ENCODE results near the gene ARVCF. TPM values are rescaled to one million over a fixed set of nuclear protein-coding genes. Genes with fewer than 3 reads are reported as not detected.

Gene ARVCF
- total RNA-seq, 1 donor from 2014 or later: 19.2 TPM

GRCh38 chr22:19986011-19986409 is 30.6 kb downstream of the ARVCF start:
- DNase-seq (ENCODE audit: low read depth) (no peak), FAIRE-seq (no peak)
- no peaks in the 10 kb centered on the region for H3K27me3 ChIP-seq (ENCODE audit: control insufficient read depth, insufficient read depth, low read length)
- H3K4me3 ChIP-seq (ENCODE audit: low read depth, low read length): peak overlapping the region; percentile 57
- TF ChIP-seq, protein P1, sequence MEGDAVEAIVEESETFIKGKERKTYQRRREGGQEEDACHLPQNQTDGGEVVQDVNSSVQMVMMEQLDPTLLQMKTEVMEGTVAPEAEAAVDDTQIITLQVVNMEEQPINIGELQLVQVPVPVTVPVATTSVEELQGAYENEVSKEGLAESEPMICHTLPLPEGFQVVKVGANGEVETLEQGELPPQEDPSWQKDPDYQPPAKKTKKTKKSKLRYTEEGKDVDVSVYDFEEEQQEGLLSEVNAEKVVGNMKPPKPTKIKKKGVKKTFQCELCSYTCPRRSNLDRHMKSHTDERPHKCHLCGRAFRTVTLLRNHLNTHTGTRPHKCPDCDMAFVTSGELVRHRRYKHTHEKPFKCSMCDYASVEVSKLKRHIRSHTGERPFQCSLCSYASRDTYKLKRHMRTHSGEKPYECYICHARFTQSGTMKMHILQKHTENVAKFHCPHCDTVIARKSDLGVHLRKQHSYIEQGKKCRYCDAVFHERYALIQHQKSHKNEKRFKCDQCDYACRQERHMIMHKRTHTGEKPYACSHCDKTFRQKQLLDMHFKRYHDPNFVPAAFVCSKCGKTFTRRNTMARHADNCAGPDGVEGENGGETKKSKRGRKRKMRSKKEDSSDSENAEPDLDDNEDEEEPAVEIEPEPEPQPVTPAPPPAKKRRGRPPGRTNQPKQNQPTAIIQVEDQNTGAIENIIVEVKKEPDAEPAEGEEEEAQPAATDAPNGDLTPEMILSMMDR (IDR thresholded peaks at IDR 0.05; ENCODE audit: insufficient read depth, low read length, severe bottlenecking): no peak
- H3K36me3 ChIP-seq (ENCODE audit: control insufficient read depth, insufficient read depth, low read length): no peaks in the 10 kb centered on the region

GRCh38 chr22:19984851-19985811 is 31.5 kb downstream of the ARVCF start:
- Histone ChIP-seq H3K27me3 (ENCODE audit: control insufficient read depth, insufficient read depth, low read length) (no peaks in the 10 kb centered on the region), H3K36me3 (ENCODE audit: control insufficient read depth, insufficient read depth, low read length) (no peaks in the 10 kb centered on the region), H3K4me3 (ENCODE audit: low read depth, low read length) (no peak overlapping the region)
- no peak for FAIRE-seq
- TF ChIP-seq, protein P1 (IDR thresholded peaks at IDR 0.05; ENCODE audit: insufficient read depth, low read length, severe bottlenecking): no peak
- DNase-seq (ENCODE audit: low read depth): no peak

DNA sequence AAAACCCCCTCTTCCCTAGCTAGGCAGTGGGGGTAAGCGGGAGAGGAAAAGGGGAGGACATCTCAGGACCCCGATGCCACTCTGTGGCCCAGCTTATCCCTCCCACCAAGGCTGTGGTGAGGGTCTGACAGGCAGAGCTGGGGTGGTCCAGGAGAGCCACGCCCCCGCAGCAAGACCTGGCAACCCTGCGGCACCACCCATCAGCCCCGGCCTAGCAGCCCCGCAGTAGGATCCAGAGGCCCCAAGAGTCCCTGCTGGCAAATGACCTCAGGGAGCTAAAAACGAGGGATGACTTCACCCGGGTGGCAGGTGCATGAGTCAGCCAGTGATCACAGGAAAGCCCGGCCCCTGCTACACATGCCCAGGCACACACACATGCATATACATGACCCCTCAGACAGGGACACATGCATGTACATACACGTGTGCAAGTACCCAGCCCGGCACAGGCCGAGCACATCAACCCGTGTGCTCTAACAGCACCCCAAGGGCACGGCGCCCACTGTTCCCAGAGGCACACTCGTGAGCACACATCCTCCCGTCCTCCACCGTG is 32.3 kb downstream of the ARVCF start:
- H3K4me3 ChIP-seq (ENCODE audit: low read depth, low read length): no peak overlapping the region
- no peak for FAIRE-seq
- peak; percentile 95 for DNase-seq (ENCODE audit: low read depth)
- TF ChIP-seq, protein P1 (IDR thresholded peaks at IDR 0.05; ENCODE audit: insufficient read depth, low read length, severe bottlenecking): no peak
- no peaks in the 10 kb centered on the region for H3K36me3 ChIP-seq (ENCODE audit: control insufficient read depth, insufficient read depth, low read length)
- no peaks in the 10 kb centered on the region for H3K27me3 ChIP-seq (ENCODE audit: control insufficient read depth, insufficient read depth, low read length)

DNA sequence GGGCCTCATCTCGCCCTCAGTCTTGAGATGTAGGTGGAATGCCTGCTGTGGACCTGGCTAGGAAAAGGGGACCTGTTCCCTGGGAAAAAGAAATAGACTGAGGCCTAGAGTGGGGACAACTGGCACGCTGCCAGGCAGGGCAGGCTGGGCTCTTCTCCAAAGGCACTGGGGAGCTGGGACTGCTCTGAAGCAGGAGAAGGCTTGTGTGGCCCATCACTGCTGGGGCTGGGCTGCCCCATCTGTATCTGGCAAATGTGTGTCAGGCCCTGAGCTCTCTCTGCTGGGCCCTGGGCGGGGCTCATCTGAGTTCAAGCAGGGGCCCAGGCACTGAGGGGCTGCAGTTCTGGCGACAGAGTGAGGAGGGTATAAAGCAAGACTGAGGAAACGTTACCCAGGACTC is 32.9 kb downstream of the ARVCF start:
- FAIRE-seq: no peak
- DNase-seq (ENCODE audit: low read depth): no peak
- Histone ChIP-seq H3K36me3 (ENCODE audit: control insufficient read depth, insufficient read depth, low read length) (no peaks in the 10 kb centered on the region), H3K27me3 (ENCODE audit: control insufficient read depth, insufficient read depth, low read length) (no peaks in the 10 kb centered on the region), H3K4me3 (ENCODE audit: low read depth, low read length) (no peak overlapping the region)
- TF ChIP-seq, protein P1 (IDR thresholded peaks at IDR 0.05; ENCODE audit: insufficient read depth, low read length, severe bottlenecking): no peak

- DNase-seq (ENCODE audit: low read depth) (no peak), FAIRE-seq (peak; percentile 80)
- TF ChIP-seq, protein P1 (IDR thresholded peaks at IDR 0.05; ENCODE audit: insufficient read depth, low read length, severe bottlenecking): no peak
- H3K36me3 ChIP-seq (ENCODE audit: control insufficient read depth, insufficient read depth, low read length): peaks cover 2% of the 10 kb centered on the region
- H3K27me3 ChIP-seq (ENCODE audit: control insufficient read depth, insufficient read depth, low read length): no peaks in the 10 kb centered on the region
- no peak overlapping the region for H3K4me3 ChIP-seq (ENCODE audit: low read depth, low read length)
Observed at GRCh38 chr22:19982991-19983578, 33.5 kb downstream of the ARVCF start.
